Breast epithelium (tissue), 4 donors: ENCODE measurements around the gene AKR1B1. TPM values are rescaled to one million over a fixed set of nuclear protein-coding genes. Genes with fewer than 3 reads are reported as not detected.

Experiments used
- DNase-seq, 2 donors: peaks; one replicate each; pipeline ENCODE4 v3.0.0-alpha.2; 2019; ENCODE audit warnings: low spot score in 2 of 2
- H3K27ac ChIP-seq, 2 donors: fragments of 200-600 bp; sonication (generic) in 1 of 2; one replicate each; pipeline ENCODE4 v1.5.1; 2016 to 2019; ENCODE audit warnings: mild to moderate bottlenecking in 1 of 2
- H3K27me3 ChIP-seq, 2 donors: fragments of 200-600 bp; sonication (generic) in 1 of 2; one replicate each; pipeline versions ENCODE4 v1.5.1 to v1.6.0; 2017 to 2019; ENCODE audit warnings: control low read depth in 1 of 2, mild to moderate bottlenecking in 1 of 2
- H3K36me3 ChIP-seq: fragments of 200-600 bp; one replicate; pipeline ENCODE4 v1.5.1; 2019
- H3K4me1 ChIP-seq, 2 donors: fragments of 200-600 bp; sonication (generic); one replicate each; pipeline ENCODE4 v1.5.1; 2016 to 2019; ENCODE audit warnings: control low read depth in 1 of 2
- H3K4me3 ChIP-seq, 3 donors: fragments of 200-600 bp; sonication (generic); 1 replicate in 2 of 3; 2 replicates in 1 of 3; pipeline ENCODE4 v1.5.1; 2016 to 2019; ENCODE audit warnings: mild to moderate bottlenecking in 3 of 3, moderate library complexity in 2 of 3
- H3K9me3 ChIP-seq, 2 donors: fragments of 200-600 bp; sonication (generic) in 1 of 2; one replicate each; pipeline ENCODE4 v1.5.1; 2016 to 2019; ENCODE audit warnings: control low read depth in 1 of 2
- CTCF ChIP-seq, 3 donors: fragments of 450-650 bp; IDR thresholded peaks; one replicate each; pipeline ENCODE4 v1.5.1; 2016 to 2017; ENCODE audit warnings: antibody characterized with exemption in 3 of 3, mild to moderate bottlenecking in 3 of 3, moderate library complexity in 3 of 3
- POLR2A ChIP-seq: fragments of 450-650 bp; IDR thresholded peaks from one replicate; pipeline ENCODE4 v1.6.1; 2016; ENCODE audit warnings: antibody characterized with exemption, mild to moderate bottlenecking, moderate library complexity
- POLR2AphosphoS5 ChIP-seq, 3 donors: sonication (generic); formaldehyde crosslinking; IDR thresholded peaks; one replicate each; pipeline ENCODE4 v1.6.1; 2017; ENCODE audit warnings: antibody characterized with exemption in 3 of 3
- intact Hi-C: fragments of 100-400 bp; cut with DNase I; formaldehyde crosslinking; loops from one replicate; pipeline ENCODE4 v1.15.1; 2023; ENCODE audit warnings: low total_unique reads
- total RNA-seq, 3 donors: library from RNA; depleted of rRNA; stranded (reverse); fragments of >200 nt; gene quantifications; one replicate each; pipeline ENCODE4 v1.1.0, GENCODE V29; 2016

AKR1B1 gene
- total RNA-seq, 3 donors from 2014 or later = 55.0 to 200 (median 57.4) TPM

GRCh38 chr7:134438946-134439345 is 20.0 kb downstream of the AKR1B1 start:
- H3K27me3 ChIP-seq = no peaks in the 10 kb centered on the region
- no peaks in the 10 kb centered on the region for H3K9me3 ChIP-seq
- intact Hi-C loops = loop anchor here (10.0 kb wide), 1 partner anchor 76 kb away; no protein-coding TSS in a partner anchor
- peaks cover 3% of the 10 kb centered on the region for H3K36me3 ChIP-seq
- H3K4me3 ChIP-seq = no peak overlapping the region
- no peak for DNase-seq
- no peak overlapping the region for H3K27ac ChIP-seq
- no peak for TF ChIP-seq POLR2A
- TF ChIP-seq POLR2AphosphoS5 (IDR thresholded peaks at IDR 0.05) = no peak
- TF ChIP-seq CTCF (IDR thresholded peaks at IDR 0.05) = no peak
- H3K4me1 ChIP-seq = no peaks in the 10 kb centered on the region

- no peaks in the 10 kb centered on the region for H3K36me3 ChIP-seq
- H3K4me1 ChIP-seq = no peaks in the 10 kb centered on the region
- no peak overlapping the region for H3K27ac ChIP-seq
- no peak overlapping the region for H3K4me3 ChIP-seq
- H3K27me3 ChIP-seq = no peaks in the 10 kb centered on the region
- DNase-seq = no peak
- TF ChIP-seq POLR2A (no peak), POLR2AphosphoS5 (IDR thresholded peaks at IDR 0.05) (no peak), CTCF (IDR thresholded peaks at IDR 0.05) (no peak)
- intact Hi-C loops = loop anchor here (1.0 to 10.0 kb wide), 2 partner anchors 19 to 79 kb away; no protein-coding TSS in a partner anchor
- H3K9me3 ChIP-seq = no peaks in the 10 kb centered on the region
These were observed 23.6 kb downstream of the AKR1B1 start for GRCh38 chr7:134435161-134435920.

- Histone ChIP-seq H3K27ac (no peak overlapping the region), H3K9me3 (no peaks in the 10 kb centered on the region), H3K4me3 (no peak overlapping the region), H3K36me3 (no peaks in the 10 kb centered on the region), H3K4me1 (no peaks in the 10 kb centered on the region), H3K27me3 (no peaks in the 10 kb centered on the region)
- TF ChIP-seq POLR2A = no peak
- no peak for TF ChIP-seq POLR2AphosphoS5 (IDR thresholded peaks at IDR 0.05)
- TF ChIP-seq CTCF (IDR thresholded peaks at IDR 0.05) = no peak
- intact Hi-C loops = loop anchor here (1.0 to 10.0 kb wide), 2 partner anchors 20 to 80 kb away; no protein-coding TSS in a partner anchor
- DNase-seq = no peak
These were observed 24.2 kb downstream of the AKR1B1 start for GRCh38 chr7:134434701-134435100.

GRCh38 chr7:134433430-134433829 is 25.5 kb downstream of the AKR1B1 start:
- Histone ChIP-seq H3K27ac (no peak overlapping the region), H3K4me3 (no peak overlapping the region), H3K4me1 (no peaks in the 10 kb centered on the region), H3K36me3 (no peaks in the 10 kb centered on the region), H3K9me3 (no peaks in the 10 kb centered on the region), H3K27me3 (no peaks in the 10 kb centered on the region)
- DNase-seq = no peak
- intact Hi-C loops = loop anchor here (10.0 kb wide), 1 partner anchor 81 kb away; no protein-coding TSS in a partner anchor
- TF ChIP-seq POLR2AphosphoS5 (IDR thresholded peaks at IDR 0.05) = no peak
- TF ChIP-seq POLR2A = no peak
- TF ChIP-seq CTCF (IDR thresholded peaks at IDR 0.05) = no peak
